Activated CD8-positive, alpha-beta memory T cell treated with anti-CD3 and anti-CD28 coated beads, Interleukin-2, amount 10 ng/mL, durations not matched to agents 7 days and 5 days (primary cell): ENCODE data around the gene AMIGO2. TPM values are rescaled to one million over a fixed set of nuclear protein-coding genes. Genes with fewer than 3 reads are reported as not detected.
A peak's percentile ranks its signal among the peaks of the same experiment; 100 is the strongest.
"Not testable (repeated sequence)": the region's sequence is repeated elsewhere in the genome, so short reads cannot be mapped to it uniquely, and the experiment has no call there.

ENCODE experiments used
- ATAC-seq: fragments of 150-1000 bp; cut with Tn5 transposase; one replicate; pipeline ENCODE4 v1.10.0; 2021; ENCODE audit warnings: moderate library complexity
- CTCF ChIA-PET: fragments of 350-600 bp; sonication (Branson Sonifier 250); formaldehyde crosslinking; loops from one replicate; lab custom pipeline; 2021; ENCODE audit warnings: antibody characterized with exemption; lab: Charles Lee
- DNase-seq: peaks from one replicate; pipeline ENCODE4 v3.0.0-alpha.2; 2020
- H3K27ac Mint-ChIP-seq: one replicate; pipeline ENCODE4 v1.8.0; 2021; ENCODE audit warnings: mild to moderate bottlenecking, mixed read lengths
- H3K27me3 Mint-ChIP-seq: one replicate; pipeline ENCODE4 v1.8.0; 2021; ENCODE audit warnings: mixed read lengths
- H3K36me3 Mint-ChIP-seq: one replicate; pipeline ENCODE4 v1.8.0; 2021; ENCODE audit warnings: mild to moderate bottlenecking, mixed read lengths
- H3K4me1 Mint-ChIP-seq: one replicate; pipeline ENCODE4 v1.8.0; 2021; ENCODE audit warnings: mixed read lengths
- H3K4me3 Mint-ChIP-seq: one replicate; pipeline ENCODE4 v1.8.0; 2021; ENCODE audit warnings: mild to moderate bottlenecking, moderate library complexity, mixed read lengths
- H3K9me3 Mint-ChIP-seq: one replicate; pipeline ENCODE4 v1.8.0; 2022; ENCODE audit warnings: low read depth, mixed read lengths
- total RNA-seq, 2 experiments: library from RNA; stranded (reverse); gene quantifications; one replicate each; pipeline ENCODE4 v1.2.3, GENCODE V29; 2021

The AMIGO2 gene, protein sequence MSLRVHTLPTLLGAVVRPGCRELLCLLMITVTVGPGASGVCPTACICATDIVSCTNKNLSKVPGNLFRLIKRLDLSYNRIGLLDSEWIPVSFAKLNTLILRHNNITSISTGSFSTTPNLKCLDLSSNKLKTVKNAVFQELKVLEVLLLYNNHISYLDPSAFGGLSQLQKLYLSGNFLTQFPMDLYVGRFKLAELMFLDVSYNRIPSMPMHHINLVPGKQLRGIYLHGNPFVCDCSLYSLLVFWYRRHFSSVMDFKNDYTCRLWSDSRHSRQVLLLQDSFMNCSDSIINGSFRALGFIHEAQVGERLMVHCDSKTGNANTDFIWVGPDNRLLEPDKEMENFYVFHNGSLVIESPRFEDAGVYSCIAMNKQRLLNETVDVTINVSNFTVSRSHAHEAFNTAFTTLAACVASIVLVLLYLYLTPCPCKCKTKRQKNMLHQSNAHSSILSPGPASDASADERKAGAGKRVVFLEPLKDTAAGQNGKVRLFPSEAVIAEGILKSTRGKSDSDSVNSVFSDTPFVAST
- 10 to 100 TPM; 11.6 to 14.2 TPM for total RNA-seq

DNA sequence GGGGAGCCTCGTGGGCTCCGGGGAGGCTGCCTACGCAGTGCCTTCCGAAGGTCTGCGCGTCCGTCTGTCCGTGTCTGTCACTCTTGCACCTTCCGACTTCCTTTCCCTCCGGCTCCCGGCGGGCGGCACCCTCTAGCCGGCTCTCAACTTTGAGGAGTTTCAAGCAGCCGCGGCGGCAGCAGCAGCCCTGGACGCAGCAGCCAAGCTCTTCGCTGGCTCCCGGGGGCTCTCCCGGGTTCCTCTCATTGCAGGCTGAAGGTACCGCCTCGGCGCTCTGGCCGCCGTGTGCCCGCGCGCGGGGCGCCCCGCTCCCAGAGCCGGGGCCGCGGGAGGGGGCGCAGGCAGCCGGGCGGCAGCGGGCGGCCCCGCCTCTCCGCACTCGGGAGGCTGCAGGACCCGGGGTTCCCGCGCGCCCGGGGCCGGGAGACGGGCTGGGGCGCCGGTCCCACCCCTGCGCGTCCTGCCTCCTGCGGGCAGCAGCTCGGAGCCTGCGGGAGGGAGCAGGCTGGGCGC lies at the start of gene AMIGO2, which contains the start of gene PCED1B:
TSS of gene AMIGO2 (minus strand) at position 492 of the 513 bp plus-strand sequence. CDS start 957 bp downstream, outside the sequence.
TSS of gene PCED1B (plus strand) at position 154 of the 513 bp plus-strand sequence. CDS start 155,443 bp downstream, outside the sequence.
- peak within 1 kb of the TSS; percentile 87 for H3K4me3 Mint-ChIP-seq
- ATAC-seq (peak; percentile 62), DNase-seq (peak; percentile 84)
- CTCF ChIA-PET = interaction anchor here (1.0 to 4.3 kb wide), 20 partner anchors 9 to 328 kb away, joined by 3 to 40 read pairs (median 6); no protein-coding TSS in a partner anchor
- H3K4me1 Mint-ChIP-seq = peaks cover 63% of the 10 kb centered on the region
- H3K27me3 Mint-ChIP-seq = no peaks in the 10 kb centered on the region
- H3K36me3 Mint-ChIP-seq = peaks cover 11% of the 10 kb centered on the region
- H3K27ac Mint-ChIP-seq = peak within 1 kb of the TSS; percentile 80
- H3K9me3 Mint-ChIP-seq = no peaks in the 10 kb centered on the region

DNA sequence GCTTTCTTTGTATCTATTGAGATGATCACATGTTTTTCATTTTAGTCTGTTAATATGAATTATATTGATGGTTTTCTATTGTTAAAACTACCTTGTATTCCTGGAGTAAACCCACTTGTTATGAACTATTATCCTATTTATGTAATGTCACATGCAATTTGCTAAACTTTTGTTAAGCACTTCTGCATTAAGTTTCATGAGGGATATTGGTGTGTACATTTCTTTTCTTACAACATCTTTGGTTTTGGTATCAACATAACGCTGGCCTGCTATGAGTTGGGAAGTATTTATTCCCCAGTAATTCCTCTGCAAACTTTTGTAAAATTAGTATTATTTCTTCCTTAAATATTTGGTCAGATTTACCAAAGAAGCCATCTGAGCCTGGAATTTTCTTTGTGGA lies 46.5 kb upstream of the AMIGO2 start:
- H3K27me3 Mint-ChIP-seq = no peaks in the 10 kb centered on the region
- ATAC-seq = no peak
- peaks cover 2% of the 10 kb centered on the region for H3K9me3 Mint-ChIP-seq
- peaks cover 5% of the 10 kb centered on the region for H3K4me1 Mint-ChIP-seq
- CTCF ChIA-PET = no interaction called here
- H3K36me3 Mint-ChIP-seq = peaks cover 11% of the 10 kb centered on the region
- no peak overlapping the region for H3K4me3 Mint-ChIP-seq
- H3K27ac Mint-ChIP-seq = no peak overlapping the region
- DNase-seq = no peak

DNA sequence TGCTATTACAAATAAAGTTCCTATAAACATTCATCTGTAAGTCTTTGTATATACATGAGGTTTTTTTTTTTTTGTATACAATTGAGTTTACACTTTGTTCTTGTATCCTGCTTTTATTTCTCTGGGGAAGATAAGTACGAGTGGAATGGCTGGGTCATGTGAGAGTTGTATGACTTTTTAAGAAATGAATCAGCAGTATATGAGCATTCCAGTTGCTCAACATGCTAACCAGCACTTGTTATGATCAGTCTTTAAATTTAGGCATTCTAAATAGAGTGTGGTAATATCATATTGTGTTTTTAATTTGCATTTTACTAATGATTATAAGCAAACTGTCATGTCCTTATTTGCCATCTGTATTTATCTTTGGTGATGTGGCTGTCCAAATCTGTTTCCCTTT lies 44.7 kb upstream of the AMIGO2 start:
- H3K4me1 Mint-ChIP-seq = peaks cover 12% of the 10 kb centered on the region
- H3K9me3 Mint-ChIP-seq = peaks cover 2% of the 10 kb centered on the region
- CTCF ChIA-PET = no interaction called here
- H3K27ac Mint-ChIP-seq = no peak overlapping the region
- H3K36me3 Mint-ChIP-seq = peaks cover 14% of the 10 kb centered on the region
- ATAC-seq (no peak), DNase-seq (no peak)
- H3K27me3 Mint-ChIP-seq = no peaks in the 10 kb centered on the region
- H3K4me3 Mint-ChIP-seq = no peak overlapping the region

DNA sequence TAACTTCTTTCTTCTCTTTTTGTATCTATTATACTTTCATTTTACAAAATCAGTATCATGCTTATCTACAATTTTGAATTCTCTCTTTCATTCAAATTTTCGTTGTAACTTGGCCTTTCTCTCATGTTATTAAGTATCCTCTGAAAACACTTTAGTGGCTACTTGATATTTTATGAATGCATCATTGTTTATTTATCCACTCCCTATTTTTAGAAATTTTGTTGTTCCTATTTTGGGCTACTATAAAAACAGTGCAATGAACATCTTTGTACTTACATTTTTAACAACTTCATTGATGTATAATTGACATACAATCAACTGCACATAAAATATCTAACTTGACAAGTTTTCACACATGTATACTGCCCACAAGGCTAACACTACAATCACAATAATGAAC lies 44.0 kb upstream of the AMIGO2 start:
- no peak overlapping the region for H3K4me3 Mint-ChIP-seq
- CTCF ChIA-PET = no interaction called here
- ATAC-seq (no peak), DNase-seq (no peak)
- peaks cover 20% of the 10 kb centered on the region for H3K36me3 Mint-ChIP-seq
- peaks cover 12% of the 10 kb centered on the region for H3K4me1 Mint-ChIP-seq
- no peaks in the 10 kb centered on the region for H3K27me3 Mint-ChIP-seq
- H3K9me3 Mint-ChIP-seq = peaks cover 2% of the 10 kb centered on the region
- H3K27ac Mint-ChIP-seq = no peak overlapping the region

DNA sequence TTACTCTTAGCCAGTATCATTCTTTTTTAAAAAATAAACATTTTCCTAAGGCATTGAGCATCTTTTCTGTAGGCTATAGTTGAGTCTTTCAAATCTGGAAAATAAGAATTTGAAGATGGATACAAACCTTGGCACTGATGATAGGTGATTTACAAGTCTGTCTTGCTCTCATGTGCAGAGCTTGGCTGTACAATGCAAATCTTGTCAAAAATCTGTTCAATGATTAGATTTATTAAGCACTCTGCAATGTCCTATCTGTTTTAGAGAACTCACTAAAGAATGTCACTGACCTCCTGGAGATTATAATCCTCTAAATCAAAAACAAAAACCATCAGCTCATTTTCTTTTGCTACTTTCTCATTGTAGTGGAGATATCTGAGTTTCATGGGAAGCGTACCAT lies 42.8 kb upstream of the AMIGO2 start:
- Mint-ChIP-seq H3K36me3 (peaks cover 22% of the 10 kb centered on the region), H3K27ac (no peak overlapping the region), H3K4me1 (peaks cover 15% of the 10 kb centered on the region), H3K9me3 (no peaks in the 10 kb centered on the region), H3K27me3 (no peaks in the 10 kb centered on the region), H3K4me3 (no peak overlapping the region)
- CTCF ChIA-PET = no interaction called here
- ATAC-seq (no peak), DNase-seq (no peak)

DNA sequence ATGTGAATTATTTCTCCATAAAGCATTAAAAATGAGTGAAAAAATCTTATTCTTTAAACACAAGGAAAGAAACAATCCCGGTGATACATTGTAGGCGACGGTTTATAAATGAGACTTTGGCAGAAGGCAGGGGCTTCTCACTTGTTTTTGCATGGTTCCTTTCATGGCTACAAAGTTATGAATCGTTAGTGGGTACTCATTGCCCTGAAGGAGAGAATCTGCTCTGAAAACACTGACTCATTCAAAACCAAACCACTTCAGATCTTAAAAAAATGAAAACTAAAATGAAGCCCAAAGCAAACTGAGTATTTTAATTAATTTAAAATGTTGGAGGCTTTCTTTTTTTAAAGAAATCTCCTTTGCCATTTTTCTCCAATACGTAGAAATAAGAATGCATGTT lies 41.4 kb upstream of the AMIGO2 start:
- peaks cover 15% of the 10 kb centered on the region for H3K4me1 Mint-ChIP-seq
- H3K9me3 Mint-ChIP-seq = no peaks in the 10 kb centered on the region
- no peak for DNase-seq
- H3K27me3 Mint-ChIP-seq = no peaks in the 10 kb centered on the region
- H3K4me3 Mint-ChIP-seq = no peak overlapping the region
- CTCF ChIA-PET = interaction anchor here (0.7 to 1.0 kb wide), 2 partner anchors 73 to 287 kb away, joined by 3 read pairs; no protein-coding TSS in a partner anchor
- H3K27ac Mint-ChIP-seq = peak overlapping the region; percentile 21
- H3K36me3 Mint-ChIP-seq = peaks cover 22% of the 10 kb centered on the region
- ATAC-seq = no peak

DNA sequence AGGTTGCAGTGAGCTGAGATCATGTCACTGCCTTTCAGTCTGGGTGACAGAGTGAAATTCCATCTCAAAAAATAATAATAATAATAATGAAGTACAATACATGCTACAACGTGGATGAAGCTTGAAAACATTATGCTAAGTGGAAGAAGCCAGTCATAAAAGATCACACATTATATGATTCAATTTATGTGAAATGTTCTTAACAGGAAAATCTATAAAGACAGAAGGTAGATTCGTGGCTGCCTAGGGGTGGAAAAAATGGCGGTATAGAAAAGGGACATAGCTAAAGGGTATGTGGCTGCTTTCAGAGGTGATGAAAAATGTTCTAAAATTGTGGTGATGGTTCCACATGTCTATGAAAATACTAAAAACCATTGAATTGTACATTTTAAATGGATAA lies 41.0 kb upstream of the AMIGO2 start:
- no peak for DNase-seq

DNA sequence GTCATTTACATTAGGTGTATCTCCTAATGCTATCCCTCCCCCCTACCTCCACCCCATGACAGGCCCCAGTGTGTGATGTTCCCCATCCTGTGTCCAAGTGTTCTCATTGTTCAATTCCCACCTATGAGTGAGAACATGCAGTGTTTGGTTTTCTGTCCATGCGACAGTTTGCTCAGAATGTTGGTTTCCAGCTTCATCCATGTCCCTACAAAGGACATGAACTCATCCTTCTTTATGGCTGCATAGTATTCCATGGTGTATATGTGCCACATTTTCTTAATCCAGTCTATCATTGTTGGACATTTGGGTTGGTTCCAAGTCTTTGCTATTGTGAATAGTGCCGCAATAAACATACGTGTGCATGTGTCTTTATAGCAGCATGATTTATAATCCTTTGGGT lies 37.5 kb upstream of the AMIGO2 start:
- H3K4me3 Mint-ChIP-seq, H3K27me3 Mint-ChIP-seq, ATAC-seq, CTCF ChIA-PET, H3K9me3 Mint-ChIP-seq, H3K27ac Mint-ChIP-seq, DNase-seq: not testable (repeated sequence)
- peaks cover 24% of the 10 kb centered on the region for H3K4me1 Mint-ChIP-seq
- H3K36me3 Mint-ChIP-seq = peaks cover 21% of the 10 kb centered on the region

More for the DNA sequence above, 41.0 kb upstream of the AMIGO2 start:
- CTCF ChIA-PET = interaction anchor here (1.0 kb wide), 1 partner anchor 288 kb away, joined by 3 read pairs; no protein-coding TSS in a partner anchor
- Mint-ChIP-seq H3K27me3 (no peaks in the 10 kb centered on the region), H3K27ac (peak overlapping the region; percentile 21), H3K36me3 (peaks cover 22% of the 10 kb centered on the region), H3K9me3 (no peaks in the 10 kb centered on the region), H3K4me1 (peaks cover 15% of the 10 kb centered on the region), H3K4me3 (no peak overlapping the region)
- ATAC-seq = no peak

DNA sequence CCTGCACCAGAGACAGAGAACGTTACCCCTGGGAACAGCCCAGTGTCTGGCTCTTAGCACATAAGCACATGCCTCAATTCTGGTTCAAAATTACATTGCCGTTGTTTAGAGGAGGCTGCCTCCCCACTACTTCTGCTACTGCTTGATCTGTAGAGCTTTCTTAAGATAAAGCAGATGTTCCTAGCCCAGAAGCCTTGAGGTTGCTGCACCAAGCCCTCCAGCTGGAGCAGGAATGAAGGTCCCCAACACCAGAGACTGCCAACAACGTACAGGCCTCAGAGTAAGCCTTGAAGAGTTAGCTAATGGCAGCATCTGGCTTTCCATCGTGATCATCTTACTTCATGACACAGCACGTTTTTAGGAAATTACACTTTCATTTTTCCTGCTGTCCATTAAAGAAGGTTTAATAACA lies 34.7 kb upstream of the AMIGO2 start:
- Mint-ChIP-seq H3K36me3 (peaks cover 22% of the 10 kb centered on the region), H3K9me3 (no peaks in the 10 kb centered on the region), H3K4me3 (no peak overlapping the region), H3K27me3 (no peaks in the 10 kb centered on the region), H3K4me1 (peaks cover 39% of the 10 kb centered on the region), H3K27ac (no peak overlapping the region)
- DNase-seq = no peak
- ATAC-seq = no peak
- CTCF ChIA-PET = no interaction called here

DNA sequence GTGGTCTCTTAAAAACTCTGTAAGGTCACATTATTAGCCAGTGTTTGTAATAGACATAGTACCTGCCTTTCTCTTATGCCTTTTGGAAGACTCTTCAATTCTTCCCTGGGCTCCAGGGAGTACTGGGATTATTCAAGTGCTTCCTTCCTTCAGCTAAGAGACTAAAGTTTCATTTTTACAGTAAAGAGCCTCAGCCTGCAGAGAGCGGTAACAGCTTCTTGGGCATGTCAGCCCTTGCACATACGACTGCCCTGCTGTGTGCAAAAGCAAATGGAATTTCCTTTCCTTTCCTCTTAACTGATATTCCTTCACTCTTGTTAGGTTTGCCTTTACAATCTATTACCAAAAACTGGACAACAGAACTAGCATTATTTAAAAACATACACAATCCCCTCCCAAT lies 32.9 kb upstream of the AMIGO2 start:
- Mint-ChIP-seq H3K4me1 (peaks cover 36% of the 10 kb centered on the region), H3K27me3 (no peaks in the 10 kb centered on the region), H3K4me3 (no peak overlapping the region), H3K36me3 (peaks cover 16% of the 10 kb centered on the region), H3K9me3 (no peaks in the 10 kb centered on the region), H3K27ac (no peak overlapping the region)
- CTCF ChIA-PET = interaction anchor here (1.0 to 1.4 kb wide), 3 partner anchors 25 to 84 kb away, joined by 3 to 4 read pairs (median 3); no protein-coding TSS in a partner anchor
- no peak for ATAC-seq
- no peak for DNase-seq

DNA sequence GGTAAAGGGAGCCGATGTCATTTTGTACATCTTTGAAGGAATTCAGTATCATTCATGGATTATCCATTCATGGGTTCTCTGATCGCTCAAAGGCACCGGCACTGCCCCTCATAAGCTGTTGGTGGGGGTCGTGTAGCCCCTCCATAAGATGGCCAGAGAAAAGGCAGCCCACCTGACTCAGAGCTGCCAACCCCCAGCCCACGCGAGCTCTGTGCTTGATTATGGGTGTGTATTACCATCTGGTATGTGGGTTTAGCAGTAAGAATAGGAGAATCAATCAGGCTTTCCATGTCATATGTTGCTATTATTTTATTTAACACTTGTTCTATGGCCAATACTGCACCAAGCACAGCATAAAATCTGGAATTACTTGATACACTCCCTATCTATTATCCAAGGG lies 32.1 kb upstream of the AMIGO2 start:
- peak; percentile 12 for ATAC-seq
- Mint-ChIP-seq H3K27me3 (no peaks in the 10 kb centered on the region), H3K4me1 (peaks cover 36% of the 10 kb centered on the region), H3K9me3 (no peaks in the 10 kb centered on the region), H3K4me3 (peak overlapping the region; percentile 44), H3K36me3 (peaks cover 14% of the 10 kb centered on the region), H3K27ac (peak overlapping the region; percentile 74)
- DNase-seq = no peak
- CTCF ChIA-PET = interaction anchor here (0.9 to 2.3 kb wide), 5 partner anchors 24 to 286 kb away, joined by 3 to 7 read pairs (median 3); no protein-coding TSS in a partner anchor

DNA sequence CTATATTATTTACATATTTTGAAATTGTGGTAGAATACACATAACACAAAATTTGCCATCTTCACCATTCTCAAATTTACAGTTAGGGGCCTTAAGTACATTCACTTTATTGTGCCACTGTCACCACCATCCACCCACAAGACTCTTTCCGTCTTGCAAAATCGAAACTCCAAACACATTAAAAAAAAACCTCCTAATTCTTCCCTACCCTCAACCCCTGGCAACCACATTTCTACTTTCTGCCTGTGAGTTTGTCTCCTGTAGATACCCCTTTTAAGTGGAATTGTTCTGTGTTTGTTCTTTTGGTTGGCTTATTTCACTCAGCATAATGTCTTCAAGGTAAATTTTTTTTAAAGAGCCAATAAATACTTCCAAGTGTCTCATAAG lies 31.6 kb upstream of the AMIGO2 start:
- H3K4me3 Mint-ChIP-seq = peak overlapping the region; percentile 44
- no peaks in the 10 kb centered on the region for H3K9me3 Mint-ChIP-seq
- no peaks in the 10 kb centered on the region for H3K27me3 Mint-ChIP-seq
- DNase-seq = peak; percentile 72
- CTCF ChIA-PET = interaction anchor here (0.9 to 2.3 kb wide), 4 partner anchors 23 to 286 kb away, joined by 3 to 7 read pairs (median 4); no protein-coding TSS in a partner anchor
- peak; percentile 78 for ATAC-seq
- peak overlapping the region; percentile 74 for H3K27ac Mint-ChIP-seq
- peaks cover 36% of the 10 kb centered on the region for H3K4me1 Mint-ChIP-seq
- peaks cover 14% of the 10 kb centered on the region for H3K36me3 Mint-ChIP-seq

DNA sequence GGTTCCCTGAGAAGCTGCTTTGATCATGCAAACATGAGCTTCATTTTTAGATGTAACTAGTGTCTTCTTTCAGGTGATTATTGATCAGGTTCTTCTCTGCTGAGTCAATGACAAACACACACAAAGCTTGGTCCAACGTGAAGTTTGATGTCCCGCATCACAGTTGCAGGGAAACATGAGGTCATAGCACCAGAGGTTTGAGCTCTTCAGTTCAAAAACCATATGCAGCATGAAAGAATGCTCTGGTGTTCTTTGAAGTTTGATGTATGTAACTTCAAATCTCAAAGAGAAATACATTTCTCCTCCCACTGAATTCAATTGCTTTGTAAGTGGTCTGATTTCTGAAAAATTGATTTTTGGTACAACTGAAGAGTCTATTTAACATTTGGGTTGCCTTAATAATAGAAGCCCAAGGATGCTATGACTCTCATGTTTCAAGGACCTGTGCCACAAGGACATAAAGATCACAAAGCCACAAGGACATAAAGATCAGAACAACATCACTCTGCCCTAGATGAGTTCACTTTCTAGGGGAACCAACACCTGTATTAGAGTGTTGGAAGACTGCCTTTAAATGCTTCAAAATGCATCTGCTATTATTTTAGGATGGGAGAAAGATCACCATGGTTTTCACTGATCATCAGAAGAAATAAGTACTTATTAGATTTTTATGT lies 31.1 kb upstream of the AMIGO2 start:
- Mint-ChIP-seq H3K4me1 (peaks cover 36% of the 10 kb centered on the region), H3K36me3 (peaks cover 14% of the 10 kb centered on the region), H3K4me3 (no peak overlapping the region), H3K27ac (peak overlapping the region; percentile 45), H3K27me3 (no peaks in the 10 kb centered on the region), H3K9me3 (no peaks in the 10 kb centered on the region)
- ATAC-seq = peak; percentile 45
- CTCF ChIA-PET = interaction anchor here (0.9 to 2.3 kb wide), 5 partner anchors 24 to 287 kb away, joined by 3 to 7 read pairs (median 3); partner anchors contain the start of gene PCED1B
- DNase-seq = no peak
